SU-DHL-6 (cell line): ENCODE data around the gene NSUN7.

Experiments
- H2AFZ ChIP-seq: fragments of 200-600 bp; sonication (generic); 2 replicates; pipeline ENCODE4 v1.6.1; 2014; ENCODE audit warnings: low read depth, mild to moderate bottlenecking, moderate library complexity, mixed read lengths, antibody characterized with exemption, low read length; ENCODE audit not compliant: severe bottlenecking
- H3F3A ChIP-seq: fragments of 200-600 bp; shearing (Covaris generic); 2 replicates; pipeline ENCODE4 v1.6.0; 2016; ENCODE audit warnings: antibody characterized with exemption, mild to moderate bottlenecking; ENCODE audit not compliant: insufficient read depth
- H3K27ac ChIP-seq: fragments of 200-600 bp; sonication (generic); 2 replicates; pipeline ENCODE4 v1.5.1; 2016; ENCODE audit warnings: low read depth, mild to moderate bottlenecking, low read length, moderate library complexity, mixed read lengths
- H3K27me3 ChIP-seq: fragments of 200-600 bp; sonication (generic), shearing (Covaris generic); 2 replicates; pipeline ENCODE4 v1.6.0; 2014; ENCODE audit warnings: mild to moderate bottlenecking, low read length
- H3K36me3 ChIP-seq: fragments of 200-600 bp; sonication (generic); 2 replicates; pipeline ENCODE4 v1.6.1; 2014; ENCODE audit warnings: mild to moderate bottlenecking, low read length, mixed read lengths
- H3K4me2 ChIP-seq: fragments of 300-600, 200-600 bp; shearing (Covaris generic), sonication (generic); 2 replicates; pipeline ENCODE4 v1.6.0; 2014; ENCODE audit warnings: low read length, low read depth, mild to moderate bottlenecking; ENCODE audit not compliant: poor library complexity, severe bottlenecking
- H3K4me3 ChIP-seq: fragments of 200-600 bp; sonication (generic); 2 replicates; pipeline ENCODE4 v1.5.1; 2014; ENCODE audit warnings: antibody characterized with exemption, low read length, mild to moderate bottlenecking, mixed read lengths; ENCODE audit not compliant: insufficient read depth, poor library complexity, severe bottlenecking
- H3K79me2 ChIP-seq: fragments of 200-600 bp; sonication (generic); 2 replicates; pipeline ENCODE4 v1.6.1; 2014; ENCODE audit warnings: mild to moderate bottlenecking, low read length, moderate library complexity; ENCODE audit not compliant: insufficient read depth
- H3K9ac ChIP-seq: fragments of 200-600 bp; sonication (generic); 2 replicates; pipeline ENCODE4 v1.7.0; 2014; ENCODE audit warnings: mild to moderate bottlenecking, low read length
- H3K9me2 ChIP-seq: fragments of 200-600 bp; sonication (generic); replicated peaks from 2 replicates; pipeline ENCODE4 v1.6.1; 2014; ENCODE audit warnings: low read length; ENCODE audit not compliant: insufficient read depth
- H3K9me3 ChIP-seq: fragments of 200-600 bp; sonication (generic); 2 replicates; pipeline ENCODE4 v1.6.1; 2014; ENCODE audit warnings: low read length, mixed read lengths; ENCODE audit not compliant: insufficient read depth
- H4K20me1 ChIP-seq: fragments of 200-600 bp; sonication (generic); 2 replicates; pipeline ENCODE4 v1.6.1; 2014; ENCODE audit warnings: low read depth, mild to moderate bottlenecking, antibody characterized with exemption, low read length, moderate library complexity, mixed read lengths
- CTCF ChIP-seq: fragments of 200-600 bp; sonication (generic); IDR thresholded peaks from one replicate; pipeline ENCODE4 v1.5.1; 2017; ENCODE audit warnings: antibody characterized with exemption, mild to moderate bottlenecking, low read length, moderate library complexity; ENCODE audit not compliant: insufficient read depth, poor library complexity, severe bottlenecking
- EZH2phosphoT487 ChIP-seq: fragments of 200-600 bp; sonication (generic), shearing (Covaris generic); conservative IDR thresholded peaks from 2 replicates; pipeline ENCODE4 v1.6.1; 2018; ENCODE audit warnings: mild to moderate bottlenecking, antibody characterized with exemption, low read length, moderate library complexity, mixed read lengths

NSUN7 gene

GRCh38 chr4:40747207-40747835, 2.4 kb upstream of the NSUN7 start:
- Histone ChIP-seq H3K79me2 (no peaks in the 10 kb centered on the region), H3F3A (no peaks in the 10 kb centered on the region), H3K9ac (no peak overlapping the region), H3K27ac (no peak overlapping the region), H3K9me3 (no peaks in the 10 kb centered on the region), H3K36me3 (no peaks in the 10 kb centered on the region), H3K27me3 (no peaks in the 10 kb centered on the region), H3K4me3 (no peak overlapping the region), H3K4me2 (no peak overlapping the region), H4K20me1 (no peaks in the 10 kb centered on the region), H2AFZ (no peak overlapping the region), H3K9me2 (no peaks in the 10 kb centered on the region)
- TF ChIP-seq EZH2phosphoT487 (no peak), CTCF (no peak)

DNA sequence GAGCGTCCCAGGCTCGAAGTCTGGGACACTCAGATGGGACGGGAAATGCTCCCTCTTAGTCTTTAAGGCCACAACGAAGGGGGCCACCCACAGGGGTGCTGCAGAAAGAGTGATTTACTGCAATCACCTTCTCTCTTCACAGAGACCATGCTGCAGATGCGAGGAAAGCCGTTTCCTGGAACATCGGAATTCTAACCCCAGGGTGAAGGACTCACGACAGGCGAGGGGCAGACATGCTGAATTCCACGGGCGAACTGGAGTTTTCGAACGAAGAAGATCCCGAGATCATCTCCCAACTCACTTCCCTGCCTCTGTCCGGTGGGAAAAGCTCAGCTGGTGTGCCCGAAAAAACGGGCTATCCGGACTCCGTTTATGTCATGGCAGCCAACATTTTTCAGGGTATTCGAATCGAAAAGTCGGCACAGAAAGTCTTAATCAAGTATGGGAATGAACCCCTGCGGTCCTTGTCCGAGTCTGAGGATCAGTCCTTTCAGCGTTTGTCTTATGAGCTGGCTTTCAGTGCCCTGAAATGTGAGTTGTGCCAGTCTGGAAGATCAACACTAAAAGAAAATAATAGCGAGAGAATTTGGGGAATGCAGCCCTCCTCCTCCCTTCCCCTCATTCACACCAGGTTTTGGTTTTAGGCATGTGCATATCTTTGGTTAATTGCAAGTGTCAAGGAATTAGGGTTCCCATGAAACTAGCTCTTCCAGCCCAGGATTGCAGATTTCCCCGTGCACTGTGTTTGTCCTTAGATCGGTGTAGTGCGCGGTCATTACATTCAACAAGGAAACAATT, 905 bp downstream of the NSUN7 start:
- H3K36me3 ChIP-seq, result no peaks in the 10 kb centered on the region
- no peaks in the 10 kb centered on the region for H3K9me3 ChIP-seq
- H2AFZ ChIP-seq, result no peak overlapping the region
- H3F3A ChIP-seq, result no peaks in the 10 kb centered on the region
- no peaks in the 10 kb centered on the region for H3K79me2 ChIP-seq
- H3K9me2 ChIP-seq, result no peaks in the 10 kb centered on the region
- TF ChIP-seq EZH2phosphoT487 (no peak), CTCF (no peak)
- H3K27ac ChIP-seq, result no peak overlapping the region
- no peaks in the 10 kb centered on the region for H3K27me3 ChIP-seq
- no peaks in the 10 kb centered on the region for H4K20me1 ChIP-seq
- no peak overlapping the region for H3K4me2 ChIP-seq
- H3K9ac ChIP-seq, result no peak overlapping the region
- no peak overlapping the region for H3K4me3 ChIP-seq

DNA sequence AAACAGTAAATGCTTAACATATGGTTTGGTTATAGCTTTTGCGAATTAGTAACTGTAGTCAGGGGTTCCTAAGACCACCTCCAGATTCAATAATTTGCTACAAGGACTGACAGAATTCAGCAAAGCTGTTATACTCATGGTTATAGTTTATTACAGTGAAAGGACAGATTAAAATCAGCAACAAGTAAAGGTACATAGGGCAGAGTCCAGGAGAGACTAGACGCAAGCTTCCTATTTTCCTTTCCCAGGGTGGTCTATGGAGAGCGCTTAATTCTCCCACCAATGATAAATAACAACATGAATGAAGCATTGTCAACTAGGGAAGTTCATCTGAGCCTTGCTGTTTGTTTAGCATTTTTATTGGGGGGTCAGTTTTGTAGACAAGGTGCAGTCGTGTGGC, 5.9 kb downstream of the NSUN7 start:
- Histone ChIP-seq H3K27me3 (no peaks in the 10 kb centered on the region), H3F3A (no peaks in the 10 kb centered on the region), H3K79me2 (no peaks in the 10 kb centered on the region), H4K20me1 (no peaks in the 10 kb centered on the region), H2AFZ (no peak overlapping the region), H3K36me3 (no peaks in the 10 kb centered on the region), H3K9ac (no peak overlapping the region), H3K9me2 (no peaks in the 10 kb centered on the region), H3K4me3 (no peak overlapping the region), H3K9me3 (no peaks in the 10 kb centered on the region), H3K27ac (no peak overlapping the region), H3K4me2 (no peak overlapping the region)
- no peak for TF ChIP-seq EZH2phosphoT487
- no peak for TF ChIP-seq CTCF
